Endometrium (tissue), 2 donors: ENCODE results near the gene KISS1R.

Experiments
- FAIRE-seq: peaks from 2 replicates; lab custom pipeline; 2012; peaks lifted over from hg19 to GRCh38; lab: Jason Lieb, UNC
- donor health status: control.
- donor health status: control.

KISS1R gene

GRCh38 chr19:924553-925086, 7.5 kb downstream of the KISS1R start:
- no peak for FAIRE-seq

DNA sequence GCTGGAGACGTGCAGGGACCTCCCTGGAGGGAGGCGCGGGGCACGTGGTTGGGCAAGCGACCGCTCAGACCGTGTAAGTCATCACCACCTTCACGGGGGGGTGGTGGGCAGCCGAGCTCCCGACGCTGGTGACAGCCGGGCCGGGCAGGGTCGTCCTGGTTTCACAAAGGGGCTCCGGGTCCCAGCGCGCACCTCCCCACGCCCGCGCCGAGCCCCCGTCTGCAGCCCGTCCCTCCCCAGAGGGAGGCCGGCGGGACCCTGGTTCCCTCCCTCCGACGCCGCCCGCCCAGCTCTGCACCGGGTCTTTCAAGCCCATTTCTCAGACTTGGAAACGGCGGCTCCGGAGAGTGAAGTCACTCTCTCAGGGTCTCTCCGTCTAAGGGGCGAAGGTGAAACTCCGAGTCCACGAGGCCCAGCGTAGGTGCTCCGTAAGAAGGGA, 8.0 kb downstream of the KISS1R start:
- no peak for FAIRE-seq

DNA sequence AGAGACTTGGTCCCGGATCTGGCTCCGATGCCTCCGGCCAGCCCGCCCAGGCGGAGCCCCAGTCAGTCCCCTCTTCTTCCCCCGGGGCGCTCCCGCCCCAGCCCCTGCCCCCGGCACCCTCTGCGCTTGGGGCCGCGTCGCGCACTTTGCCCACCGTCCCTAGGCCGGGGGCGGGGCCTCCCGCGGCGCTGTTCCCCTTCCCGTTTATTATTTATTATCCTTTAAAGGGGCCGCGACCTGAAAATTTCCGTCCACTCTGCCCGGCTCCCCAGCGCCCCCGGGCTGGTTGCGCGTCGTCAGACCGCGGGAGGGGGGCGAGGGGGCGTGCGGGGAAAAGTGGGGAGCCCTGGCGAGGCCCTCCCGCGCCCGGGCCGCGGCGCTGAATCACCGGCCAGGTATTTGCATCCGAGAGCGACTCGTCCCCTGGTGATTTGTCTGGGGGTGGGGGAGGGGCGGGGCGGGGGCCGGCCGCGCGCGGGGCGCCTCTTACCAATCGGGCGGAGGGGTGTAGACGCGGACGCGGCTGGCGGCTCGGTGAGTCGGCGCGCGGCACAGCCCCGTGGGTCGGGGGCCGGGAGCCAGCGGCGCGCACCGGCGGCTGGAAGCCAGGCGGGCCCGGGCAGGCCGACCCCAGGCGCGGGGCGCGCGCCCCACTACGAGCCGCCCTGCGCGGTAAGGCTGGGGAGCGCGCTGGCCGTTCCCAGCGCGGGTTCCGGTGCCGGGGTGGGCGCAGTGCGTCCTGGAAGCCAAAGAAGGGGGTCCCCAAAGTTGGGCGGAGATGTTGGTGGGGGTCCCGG, 8.6 kb downstream of the KISS1R start, which contains the start of gene ARID3A:
TSS of gene ARID3A (plus strand) at position 510 of the 797 bp plus-strand sequence. CDS start 3,494 bp downstream, outside the sequence.
- FAIRE-seq, result no peak

DNA sequence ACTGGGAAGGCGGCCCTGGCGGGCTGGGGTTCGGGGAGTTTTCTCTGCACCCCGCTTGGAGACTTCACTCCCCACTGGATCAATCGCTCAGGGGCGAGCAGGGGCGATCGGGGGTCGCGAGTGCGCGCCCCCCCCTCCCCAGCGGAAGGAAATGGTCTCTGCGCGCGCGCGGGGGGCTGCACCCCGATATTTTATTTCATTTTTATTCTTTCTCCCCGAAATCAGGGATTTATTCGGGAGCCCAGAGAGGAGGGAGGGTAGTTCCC, 9.1 kb downstream of the KISS1R start:
- FAIRE-seq, result no peak

DNA sequence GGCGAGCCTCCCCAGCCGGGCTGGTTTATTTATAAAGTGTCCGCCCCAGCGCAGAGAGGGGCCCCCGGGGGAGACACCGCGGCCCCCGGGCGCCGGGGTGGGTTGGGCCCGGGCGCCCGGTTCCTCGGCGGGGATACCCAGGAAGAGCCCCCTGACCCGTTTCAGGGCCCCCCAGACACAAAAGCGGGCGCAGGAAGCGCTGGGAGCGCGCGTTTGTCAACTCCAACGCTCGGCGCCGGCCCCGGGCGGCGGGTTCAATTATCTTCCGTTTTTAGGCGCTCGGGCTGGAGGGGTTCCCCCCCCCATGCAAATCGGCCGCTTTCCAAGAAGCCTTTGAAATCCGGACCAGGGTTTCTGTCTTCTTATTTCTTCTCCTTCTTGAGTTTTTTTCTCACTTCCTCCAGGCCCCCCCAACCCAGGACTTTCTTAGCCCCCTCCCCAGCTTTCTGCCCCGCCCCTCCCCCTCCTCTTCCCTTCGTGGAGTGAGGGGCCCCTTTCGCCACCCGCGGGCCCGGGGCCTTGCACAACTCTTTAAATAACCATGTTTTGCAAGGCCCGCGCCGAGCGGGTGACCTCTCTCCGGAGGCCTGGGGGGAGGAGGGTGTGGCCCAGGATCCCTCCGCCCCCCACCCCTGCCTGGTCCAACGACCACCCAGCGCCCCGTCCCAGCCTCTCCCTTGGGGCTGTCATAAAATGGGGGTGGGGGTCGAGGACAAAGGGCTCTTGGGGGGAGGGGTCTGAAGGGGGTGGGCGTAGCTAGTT, 9.6 kb downstream of the KISS1R start:
- FAIRE-seq, result no peak

- no peak for FAIRE-seq
Observed at GRCh38 chr19:927351-927779, 10.2 kb downstream of the KISS1R start.

- FAIRE-seq, result no peak
Observed at GRCh38 chr19:927780-928401, 10.8 kb downstream of the KISS1R start.

- FAIRE-seq, result no peak
Observed at GRCh38 chr19:928471-929202, 11.5 kb downstream of the KISS1R start.

DNA sequence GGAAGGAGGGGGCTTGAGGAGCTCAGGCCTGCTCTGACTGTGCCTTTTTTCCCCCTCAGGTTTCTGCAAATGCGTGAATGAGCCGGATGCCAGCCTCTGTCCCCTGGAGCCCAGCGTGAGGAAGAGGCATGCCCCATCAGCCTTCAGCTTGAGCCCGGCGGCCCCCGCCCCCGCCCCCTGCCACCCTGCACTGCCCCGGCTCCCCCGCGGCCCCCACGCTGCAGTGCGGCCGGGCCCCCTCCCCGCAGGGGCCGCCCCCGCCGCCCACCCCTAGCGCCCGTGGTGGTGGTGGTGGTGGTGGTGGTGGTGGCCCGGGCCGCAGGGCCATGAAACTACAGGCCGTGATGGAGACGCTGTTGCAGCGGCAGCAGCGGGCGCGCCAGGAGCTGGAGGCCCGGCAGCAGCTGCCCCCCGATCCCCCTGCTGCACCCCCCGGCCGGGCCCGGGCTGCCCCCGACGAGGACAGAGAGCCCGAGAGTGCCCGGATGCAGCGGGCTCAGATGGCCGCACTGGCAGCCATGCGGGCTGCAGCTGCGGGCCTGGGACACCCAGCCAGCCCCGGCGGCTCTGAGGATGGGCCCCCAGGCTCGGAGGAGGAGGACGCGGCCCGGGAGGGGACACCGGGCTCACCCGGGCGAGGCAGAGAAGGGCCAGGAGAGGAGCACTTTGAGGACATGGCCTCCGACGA, 12.2 kb downstream of the KISS1R start:
- FAIRE-seq, result no peak

GRCh38 chr19:929891-930258, 12.7 kb downstream of the KISS1R start:
- no peak for FAIRE-seq

DNA sequence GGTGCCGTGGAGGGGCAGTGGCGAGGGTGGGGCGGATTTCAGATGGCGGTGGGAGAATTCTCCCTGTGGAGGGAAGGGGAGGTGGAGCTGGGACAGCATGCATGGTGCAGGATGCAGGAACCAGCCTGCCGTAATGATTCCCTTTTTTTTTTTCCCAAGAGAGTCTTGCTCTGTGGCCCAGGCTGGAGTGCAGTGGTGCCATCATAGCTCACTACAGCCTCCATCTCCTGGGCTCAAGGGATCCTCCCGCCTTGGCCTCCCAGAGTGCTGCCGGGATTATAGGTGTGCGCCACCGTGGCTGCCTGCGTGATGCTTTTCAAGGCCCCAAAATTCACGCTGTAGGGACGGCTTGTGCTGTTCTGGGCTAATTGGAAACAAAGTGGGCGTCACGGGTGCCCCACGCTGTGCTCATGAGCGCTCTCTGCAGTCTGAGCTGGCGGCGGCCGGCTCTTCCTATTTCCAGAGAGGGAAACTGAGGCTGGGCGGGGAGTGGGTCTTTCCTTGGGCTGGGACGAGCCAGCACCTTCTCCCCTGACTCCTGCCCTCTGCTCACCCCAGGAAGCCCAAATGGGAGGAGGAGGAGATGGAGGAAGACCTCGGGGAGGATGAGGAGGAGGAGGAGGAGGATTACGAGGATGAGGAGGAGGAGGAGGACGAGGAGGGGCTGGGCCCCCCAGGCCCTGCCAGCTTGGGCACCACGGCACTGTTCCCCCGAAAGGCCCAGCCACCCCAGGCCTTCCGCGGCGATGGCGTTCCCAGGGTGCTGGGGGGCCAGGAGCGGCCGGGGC, 14.9 kb downstream of the KISS1R start:
- no peak for FAIRE-seq

DNA sequence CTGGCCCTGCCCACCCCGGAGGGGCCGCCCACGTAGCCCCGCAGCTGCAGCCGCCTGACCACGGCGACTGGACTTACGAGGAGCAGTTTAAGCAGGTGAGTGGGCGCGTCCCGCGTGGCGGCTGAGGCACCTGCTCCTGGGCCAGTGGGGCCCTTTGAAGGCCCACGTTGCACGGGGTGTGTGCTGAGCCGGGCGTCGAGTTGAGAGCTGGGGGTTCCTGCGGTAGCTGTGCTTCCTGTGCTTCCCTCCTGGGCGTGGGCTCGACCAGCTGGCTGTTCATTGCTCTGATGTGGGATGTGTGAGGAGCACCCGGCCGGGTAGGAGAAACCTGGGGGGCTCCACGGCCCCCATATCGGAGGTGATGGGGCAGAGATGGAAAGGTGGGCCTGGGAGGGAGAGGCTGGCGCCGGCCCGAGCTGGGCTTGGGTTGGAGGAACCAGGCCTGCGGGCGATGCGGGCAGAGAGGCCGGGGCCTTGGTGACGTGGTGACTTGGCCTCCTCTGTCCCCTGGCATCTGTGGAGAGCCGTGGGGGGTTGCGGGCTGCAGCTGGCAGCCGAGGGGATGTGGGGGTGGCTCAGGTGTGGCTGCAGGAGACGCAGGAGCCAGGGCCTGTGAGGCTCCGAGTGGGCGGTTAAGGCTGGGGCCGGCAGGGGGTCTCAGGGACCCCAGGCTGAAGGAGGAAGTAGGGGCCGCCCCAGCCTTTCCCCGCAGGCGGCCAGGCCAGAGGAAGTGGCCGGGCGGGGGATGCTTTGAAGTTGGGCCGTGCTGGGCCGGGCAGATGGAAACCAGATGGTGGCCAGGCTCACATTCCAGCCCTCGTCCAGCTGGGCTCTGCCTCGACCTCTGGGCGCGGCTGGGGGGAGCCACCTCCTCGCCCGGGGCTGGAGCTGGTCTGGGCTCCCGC, 15.8 kb downstream of the KISS1R start:
- peak; percentile 26 for FAIRE-seq

DNA sequence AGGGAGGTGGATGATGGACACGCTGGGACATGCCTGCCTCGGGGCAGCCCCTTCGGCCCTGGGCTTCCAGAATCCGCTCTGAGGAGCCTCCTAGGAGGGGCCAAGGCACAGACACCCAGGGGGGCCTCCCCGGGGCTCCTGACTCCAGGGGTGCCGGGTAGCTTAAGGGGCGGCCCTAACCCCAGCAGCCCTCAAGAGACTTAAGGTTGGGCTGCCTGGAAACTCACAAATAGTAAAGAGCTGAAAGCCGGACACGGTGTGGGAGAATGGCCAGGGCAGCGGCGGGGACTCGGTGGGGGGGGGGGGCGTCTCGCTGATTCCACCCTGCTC, 16.4 kb downstream of the KISS1R start:
- no peak for FAIRE-seq

GRCh38 chr19:934197-934840, 17.2 kb downstream of the KISS1R start:
- FAIRE-seq, result no peak

- no peak for FAIRE-seq
Observed at GRCh38 chr19:934865-935479, 17.8 kb downstream of the KISS1R start.

- FAIRE-seq, result no peak
Observed at GRCh38 chr19:936175-936546, 19.0 kb downstream of the KISS1R start.

GRCh38 chr19:937259-937694, 20.1 kb downstream of the KISS1R start:
- FAIRE-seq, result no peak

DNA sequence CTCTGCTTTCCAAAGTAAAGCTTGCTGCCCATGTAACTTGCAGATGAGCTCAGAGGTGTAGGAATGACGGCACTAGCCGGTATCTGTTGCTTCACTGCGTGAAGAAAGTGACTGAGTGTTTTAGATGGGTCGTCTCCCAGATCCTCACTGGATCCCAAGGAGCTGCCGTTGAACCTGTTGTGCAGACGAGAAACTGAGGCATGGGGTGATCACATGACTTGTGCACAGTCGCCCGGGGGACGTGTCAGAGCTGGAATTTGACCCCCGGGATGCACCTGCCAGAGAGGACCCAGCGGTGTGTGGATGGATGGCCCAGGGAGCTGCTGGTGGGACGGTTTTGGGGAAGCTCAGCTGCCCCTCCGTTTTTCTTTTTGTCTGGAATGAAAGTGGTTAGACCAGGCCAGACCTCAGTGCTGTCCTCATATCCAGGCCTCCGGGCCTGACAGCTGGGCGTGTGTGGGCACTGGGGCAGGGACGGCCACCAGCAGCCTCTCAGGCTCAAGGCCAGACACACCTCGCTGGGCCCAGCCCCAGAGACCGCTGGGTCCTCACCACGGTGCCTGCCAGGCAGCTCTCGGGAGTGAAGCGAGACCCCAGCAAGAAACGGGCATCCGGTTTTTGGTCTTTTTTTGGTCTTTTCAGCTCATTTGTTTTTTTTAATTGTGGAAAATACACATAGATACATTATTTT, 21.2 kb downstream of the KISS1R start:
- no peak for FAIRE-seq
